Stimulated activated CD4-positive, alpha-beta T cell treated with anti-CD3 and anti-CD28 coated beads, Interleukin-2, amount 100 ng/mL, for 48 hours (primary cell): ENCODE measurements around the gene PSMD11.

Source experiments
- DNase-seq, 2 donors: peaks; one replicate each; pipeline ENCODE4 v3.0.0-alpha.2; 2020

The PSMD11 gene

DNA sequence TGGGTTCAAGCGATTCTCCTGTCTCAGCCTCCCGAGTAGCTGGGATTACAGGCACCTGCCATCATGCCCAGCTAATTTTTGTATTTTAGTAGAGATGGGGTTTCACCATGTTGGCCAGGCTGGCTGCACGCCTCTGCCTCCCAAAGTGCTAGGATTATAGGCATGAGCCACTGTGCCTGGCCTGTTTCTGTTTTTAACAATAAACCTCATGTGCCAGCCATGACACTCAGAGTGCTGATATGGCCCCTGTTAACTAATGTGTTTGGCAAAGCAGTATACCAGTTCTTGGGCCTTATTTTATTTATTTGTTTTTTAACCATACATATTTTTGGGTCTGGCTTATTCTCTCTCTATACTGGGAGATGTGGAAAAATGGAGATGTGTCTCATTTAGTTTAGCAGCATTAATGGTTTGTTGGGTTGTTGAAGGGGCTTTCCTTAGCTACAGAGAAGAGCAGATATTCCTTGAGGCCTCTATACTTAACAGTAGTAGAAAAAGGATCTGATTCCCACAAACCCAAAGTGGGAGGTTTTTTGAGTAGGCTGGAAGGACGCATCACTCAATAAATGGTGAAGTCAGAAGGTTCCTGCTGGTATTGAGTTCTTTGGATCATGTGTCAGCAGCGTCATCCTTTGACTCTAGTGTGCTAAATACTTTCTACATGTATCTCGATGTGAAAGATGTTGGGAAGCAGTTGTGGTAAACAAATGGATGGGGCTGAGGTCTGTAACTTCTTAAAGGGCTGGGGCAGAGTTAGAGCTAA is 26.3 kb downstream of the PSMD11 start:
- no peak for DNase-seq

DNA sequence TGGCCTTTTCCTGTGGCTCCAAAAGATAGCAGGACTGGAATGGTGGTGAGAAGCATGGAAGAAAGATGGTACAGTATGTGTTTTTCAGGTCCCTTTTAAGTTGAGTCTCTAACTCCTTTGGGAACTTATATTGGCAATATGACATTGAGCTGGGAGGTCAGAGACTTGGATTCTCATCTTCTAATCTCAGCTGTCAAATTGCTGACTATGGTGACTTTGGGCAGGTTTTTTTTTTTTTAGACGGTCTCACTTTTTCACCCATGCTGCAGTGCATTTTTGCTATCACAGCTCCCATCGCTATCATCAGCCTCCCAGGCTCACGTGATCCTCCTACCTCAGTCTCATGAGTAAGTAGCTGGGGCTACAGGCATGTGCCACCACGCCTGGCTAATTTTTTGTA is 27.3 kb downstream of the PSMD11 start:
- no peak for DNase-seq

DNA sequence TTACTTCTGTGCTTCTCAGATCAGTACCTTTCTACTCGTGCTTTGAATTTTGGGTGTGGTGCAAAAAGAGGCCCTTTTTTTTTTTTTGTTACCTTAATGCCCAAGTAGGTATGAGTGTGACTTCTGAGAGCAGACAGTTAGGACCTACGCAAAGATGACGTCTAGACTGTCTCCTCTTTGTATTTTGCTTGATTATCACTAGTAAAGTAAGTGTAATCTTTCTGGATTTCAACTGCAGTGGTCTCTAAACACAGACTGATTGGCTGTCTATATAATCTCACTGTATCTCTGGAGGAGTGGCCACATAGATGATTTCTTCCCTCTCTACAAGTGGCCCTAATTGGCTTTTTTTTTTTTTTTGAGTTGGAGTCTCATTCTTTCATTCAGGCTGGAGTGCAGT is 30.9 kb downstream of the PSMD11 start:
- no peak for DNase-seq

DNA sequence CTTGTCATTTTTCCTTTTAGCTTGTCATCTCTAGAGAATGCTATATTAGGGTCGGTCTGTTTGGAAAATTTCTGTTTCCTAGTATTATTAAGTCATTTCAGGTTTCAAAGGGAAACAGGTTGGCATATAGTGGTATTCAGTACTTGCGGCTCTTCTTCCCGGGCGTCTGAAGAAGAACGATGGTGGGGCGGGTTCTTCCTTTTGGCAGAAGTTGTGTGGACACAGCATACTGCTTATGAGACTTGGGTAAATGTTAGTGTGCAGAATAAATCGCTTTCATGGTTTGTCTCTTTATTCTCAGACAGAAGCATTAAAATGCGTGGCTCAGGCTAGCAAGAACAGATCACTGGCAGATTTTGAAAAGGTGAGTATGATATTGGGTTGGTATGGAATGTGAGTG is 32.9 kb downstream of the PSMD11 start:
- no peak for DNase-seq

DNA sequence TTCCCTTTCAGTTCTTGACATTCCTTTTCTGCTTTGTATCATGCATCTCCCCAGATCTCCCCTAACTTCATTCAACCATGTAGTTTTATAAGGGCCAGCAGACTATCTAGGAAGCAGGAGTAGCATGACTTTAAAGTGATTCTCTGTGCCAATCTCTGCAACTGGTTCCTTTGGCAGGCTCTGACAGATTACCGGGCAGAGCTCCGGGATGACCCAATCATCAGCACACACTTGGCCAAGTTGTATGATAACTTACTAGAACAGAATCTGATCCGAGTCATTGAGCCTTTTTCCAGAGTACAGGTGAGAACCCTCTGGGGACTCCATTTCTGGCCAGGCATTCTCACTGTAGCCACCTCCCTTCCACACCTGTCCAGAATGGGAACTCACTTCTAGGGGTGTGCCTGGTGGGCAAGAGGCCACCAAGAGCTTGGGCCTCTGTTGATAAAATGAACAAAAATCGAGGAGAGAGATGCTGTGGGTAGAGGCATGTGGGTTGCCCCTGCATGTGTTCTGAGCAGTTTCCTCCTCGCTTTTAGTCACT is 34.8 kb downstream of the PSMD11 start:
- no peak for DNase-seq

DNA sequence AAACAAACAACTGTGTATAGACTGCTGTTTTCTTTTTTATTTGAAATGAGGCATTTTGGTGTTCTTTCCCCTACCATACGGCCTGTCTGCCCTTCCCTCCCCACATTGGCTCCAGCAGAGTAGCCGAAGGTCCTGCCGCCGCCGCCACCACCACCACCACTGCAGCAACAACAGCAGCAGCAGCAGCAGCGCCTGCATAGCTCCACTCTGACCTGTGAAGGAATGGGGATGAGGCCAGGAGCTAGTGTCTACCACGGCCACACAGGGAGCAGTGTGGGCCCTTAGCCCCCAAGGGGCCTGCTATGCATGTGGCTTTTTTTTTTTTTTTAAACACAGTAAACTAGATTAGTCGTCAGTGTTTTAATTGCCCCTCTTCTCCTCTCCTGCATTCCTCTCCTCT is 36.9 kb downstream of the PSMD11 start:
- DNase-seq: no peak

DNA sequence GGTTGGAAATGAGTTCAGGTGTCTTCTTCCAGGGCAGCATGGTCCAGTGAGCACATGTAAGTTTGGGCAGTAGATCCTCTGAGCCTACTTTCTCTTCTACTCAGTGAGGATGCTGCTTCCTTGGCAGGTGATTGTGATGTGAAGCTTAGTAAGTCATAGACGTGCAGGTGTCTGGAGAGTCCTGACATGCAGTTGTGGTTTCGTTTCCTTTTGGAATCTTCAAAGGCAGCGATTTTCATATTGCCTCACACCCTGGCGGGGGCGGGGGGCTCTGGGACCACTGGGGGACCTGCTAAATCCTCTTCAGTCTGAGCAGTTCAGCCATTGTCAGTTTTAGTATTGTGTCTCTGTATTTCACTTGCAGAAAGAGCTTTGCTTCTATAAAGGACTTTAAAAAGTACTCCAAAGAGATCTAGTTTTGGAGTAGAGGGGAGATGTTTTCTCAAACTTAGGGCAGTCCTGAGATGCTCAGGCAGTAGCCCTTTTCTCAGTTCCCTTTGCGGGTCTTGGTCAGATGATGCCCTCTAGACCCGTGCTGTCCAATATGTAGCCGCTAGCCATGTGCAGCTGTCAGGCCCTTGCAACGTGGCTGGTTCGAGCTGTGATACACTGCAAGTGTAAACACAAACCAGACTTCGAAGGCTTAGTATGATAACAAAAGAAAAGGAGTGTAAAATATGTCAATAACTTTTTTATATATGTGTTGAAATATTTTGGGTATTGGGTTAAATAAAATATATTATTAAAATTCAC is 38.4 kb downstream of the PSMD11 start:
- DNase-seq: no peak

DNA sequence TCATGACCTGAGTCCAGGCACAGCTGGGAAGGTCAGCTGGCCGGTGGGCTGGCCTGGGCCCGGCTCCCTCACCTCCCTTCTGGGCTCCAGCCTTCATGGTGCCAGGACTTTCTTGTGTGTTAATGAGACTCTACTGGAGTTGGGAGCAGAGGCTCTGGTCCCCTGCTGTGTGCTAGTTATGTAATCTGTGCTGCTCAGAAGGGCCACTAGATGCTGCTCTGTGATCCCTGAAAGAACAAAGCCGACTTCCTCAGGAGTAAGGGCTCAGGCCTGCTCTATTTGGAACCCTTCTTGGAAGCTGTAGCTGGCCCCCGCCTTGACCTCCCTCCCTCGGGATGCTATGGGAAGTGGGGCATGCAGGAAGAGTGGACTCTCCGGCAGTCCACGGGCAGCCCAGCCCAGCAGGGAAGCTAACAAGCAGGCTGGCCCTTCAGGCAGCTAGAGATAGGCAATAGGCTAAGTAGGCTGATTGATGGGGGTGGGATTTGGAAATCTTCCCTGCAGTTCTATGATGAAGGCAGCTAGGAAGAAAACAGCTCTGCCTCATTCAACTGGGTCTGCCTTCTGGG is 39.2 kb downstream of the PSMD11 start:
- no peak for DNase-seq

DNA sequence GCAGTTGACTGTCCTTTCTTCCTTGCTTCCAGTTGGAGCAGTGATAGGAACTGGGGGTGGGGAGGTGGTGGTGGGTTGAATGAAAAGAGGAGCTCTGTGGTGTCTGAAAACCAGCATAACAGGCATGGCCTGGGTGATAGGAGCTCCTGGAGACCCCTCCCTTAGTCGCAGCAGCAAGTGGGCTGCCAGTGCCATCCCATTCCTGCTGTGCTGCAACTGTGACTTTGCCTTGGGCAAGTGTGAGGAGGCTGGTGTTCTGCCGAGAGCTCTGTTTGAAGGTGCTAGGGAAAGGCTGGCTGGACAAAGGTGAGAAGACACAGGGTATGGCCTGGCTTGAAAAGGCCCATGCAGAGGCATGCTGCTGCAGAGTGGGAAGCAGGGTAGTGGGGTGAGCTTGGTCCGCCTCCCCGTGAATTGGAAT is 39.7 kb downstream of the PSMD11 start:
- no peak for DNase-seq

DNA sequence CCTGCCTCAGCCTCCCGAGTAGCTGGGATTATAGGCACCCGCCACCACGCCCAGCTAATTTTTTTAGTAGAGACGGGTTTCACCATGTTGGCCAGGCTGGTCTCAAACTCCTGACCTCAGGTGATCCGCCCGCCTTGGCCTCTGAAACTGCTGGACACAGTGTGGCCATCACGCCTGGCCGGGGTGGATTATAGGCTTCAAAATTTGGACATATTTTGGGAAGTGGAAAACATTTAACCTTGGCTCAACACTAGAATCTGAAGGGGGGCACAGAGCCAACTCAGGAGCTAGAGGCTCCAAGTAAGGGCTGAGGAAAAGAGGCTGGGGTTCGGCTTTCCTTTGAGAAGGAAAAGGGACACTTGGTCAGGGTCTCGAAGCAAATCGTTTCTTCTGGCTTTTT is 40.3 kb downstream of the PSMD11 start:
- no peak for DNase-seq

DNA sequence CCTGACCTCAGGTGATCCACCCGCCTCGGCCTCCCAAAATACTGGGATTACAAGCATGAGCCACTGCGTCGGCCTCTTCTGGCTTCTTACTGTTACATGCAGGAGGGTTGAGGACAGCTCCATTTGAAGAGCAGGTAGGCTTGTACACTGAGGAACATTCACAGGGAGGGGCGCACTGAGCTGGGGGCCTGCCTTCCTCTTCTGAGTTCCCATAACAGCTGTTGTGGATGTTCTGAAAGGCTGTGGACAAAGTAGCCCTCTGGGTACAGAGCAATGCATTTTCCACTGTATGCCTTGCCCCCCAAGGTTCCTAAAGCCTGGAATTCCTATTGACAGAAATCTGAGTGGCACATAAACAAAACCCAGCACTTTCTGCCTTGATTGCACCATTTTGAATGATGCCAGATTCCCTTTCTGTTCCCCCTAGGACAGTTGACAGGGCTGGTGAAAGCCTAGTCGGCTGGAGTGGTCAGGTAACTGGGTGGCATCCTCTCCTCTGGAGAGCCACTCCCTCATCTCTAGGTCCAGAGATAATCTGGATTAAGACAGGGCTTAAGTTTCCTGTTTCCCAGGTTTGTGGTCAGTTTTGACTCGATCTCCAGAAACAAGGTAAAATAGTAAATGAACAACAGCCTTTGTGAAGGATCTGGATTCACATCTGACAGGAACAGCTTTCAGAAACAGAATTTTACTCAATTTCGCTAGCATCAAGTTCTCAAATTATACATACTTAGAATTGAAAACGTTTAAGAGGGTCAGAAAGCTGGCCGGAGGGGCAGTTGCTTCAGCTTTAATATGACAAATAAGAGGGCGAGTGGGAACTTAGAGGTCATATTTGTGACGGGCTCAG is 41.2 kb downstream of the PSMD11 start:
- DNase-seq: no peak

DNA sequence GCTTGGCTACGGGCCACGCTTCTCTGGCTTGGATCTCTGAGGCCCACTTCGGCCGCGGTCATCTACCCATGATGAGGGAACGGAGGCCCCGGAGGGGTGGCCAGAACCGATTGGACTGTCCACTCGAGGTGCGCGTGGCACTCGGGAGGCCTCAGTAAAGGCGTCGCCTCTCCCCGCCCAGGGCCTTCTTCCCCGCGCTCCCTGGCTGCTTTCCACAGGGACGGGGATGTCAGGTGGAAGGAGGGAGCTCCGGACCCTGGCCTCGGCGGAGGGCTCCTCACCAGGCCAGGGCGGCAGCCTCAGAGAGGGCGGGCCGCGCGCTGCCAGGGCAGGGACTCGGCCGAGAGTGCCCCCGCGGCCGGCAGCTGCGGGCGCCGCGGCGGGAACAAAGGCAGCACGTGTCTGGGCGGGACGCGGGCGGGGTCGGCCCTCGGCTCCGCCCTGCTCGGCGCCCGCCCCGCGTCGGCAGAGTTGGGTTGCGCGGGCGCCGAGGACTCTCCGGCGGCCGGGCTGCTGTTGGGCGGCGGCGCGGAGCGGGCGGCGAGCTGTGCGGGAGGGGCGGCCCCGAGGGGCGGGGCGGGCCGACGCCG is 41.9 kb downstream of the PSMD11 start:
- peak; percentile 56 to 64 for DNase-seq

DNA sequence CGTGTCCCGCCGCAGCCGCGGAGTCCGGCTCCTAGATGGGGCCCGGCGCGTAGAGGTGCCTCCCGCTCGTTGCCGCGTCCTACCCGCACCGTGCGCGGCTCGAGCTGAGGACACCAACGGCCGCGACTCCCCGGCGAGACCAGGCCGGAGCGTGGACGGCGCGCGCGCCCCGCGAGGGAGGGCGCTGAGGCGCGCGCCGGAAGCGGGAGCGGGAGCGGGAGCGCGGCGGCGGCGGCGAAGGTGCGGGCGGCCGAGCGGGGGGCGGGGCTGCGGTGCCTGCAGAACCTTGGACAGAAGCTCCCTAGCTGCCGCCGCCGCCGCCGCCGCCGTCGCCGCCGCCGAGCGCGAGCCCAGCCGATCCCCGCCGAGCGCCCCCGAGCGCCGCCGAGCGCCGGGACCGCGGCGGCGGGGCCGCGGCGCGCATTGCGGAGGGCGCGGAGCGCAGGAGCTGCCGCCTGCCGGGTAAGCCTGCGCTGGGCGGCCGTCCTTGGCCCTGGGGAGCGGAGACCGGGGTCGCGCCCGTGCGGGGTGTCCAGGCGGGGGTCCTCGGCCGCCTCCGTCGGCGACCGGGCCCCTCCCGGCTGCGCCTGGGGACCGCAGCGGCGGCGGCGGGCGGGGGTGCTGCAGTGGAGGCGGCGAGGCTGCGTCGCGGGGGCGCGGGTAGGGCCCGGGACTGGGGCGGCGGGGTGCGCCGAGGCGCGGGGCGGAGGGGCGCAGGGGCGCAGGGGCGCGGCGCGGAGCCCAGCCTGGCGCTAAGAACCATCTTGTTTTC is 42.6 kb downstream of the PSMD11 start, which contains the start of gene CDK5R1:
Gene CDK5R1 (plus strand): TSS at position 293 of the 772 bp plus-strand sequence. CDS start 628 bp downstream, outside the sequence.
- DNase-seq: peak; percentile 53 to 71

DNA sequence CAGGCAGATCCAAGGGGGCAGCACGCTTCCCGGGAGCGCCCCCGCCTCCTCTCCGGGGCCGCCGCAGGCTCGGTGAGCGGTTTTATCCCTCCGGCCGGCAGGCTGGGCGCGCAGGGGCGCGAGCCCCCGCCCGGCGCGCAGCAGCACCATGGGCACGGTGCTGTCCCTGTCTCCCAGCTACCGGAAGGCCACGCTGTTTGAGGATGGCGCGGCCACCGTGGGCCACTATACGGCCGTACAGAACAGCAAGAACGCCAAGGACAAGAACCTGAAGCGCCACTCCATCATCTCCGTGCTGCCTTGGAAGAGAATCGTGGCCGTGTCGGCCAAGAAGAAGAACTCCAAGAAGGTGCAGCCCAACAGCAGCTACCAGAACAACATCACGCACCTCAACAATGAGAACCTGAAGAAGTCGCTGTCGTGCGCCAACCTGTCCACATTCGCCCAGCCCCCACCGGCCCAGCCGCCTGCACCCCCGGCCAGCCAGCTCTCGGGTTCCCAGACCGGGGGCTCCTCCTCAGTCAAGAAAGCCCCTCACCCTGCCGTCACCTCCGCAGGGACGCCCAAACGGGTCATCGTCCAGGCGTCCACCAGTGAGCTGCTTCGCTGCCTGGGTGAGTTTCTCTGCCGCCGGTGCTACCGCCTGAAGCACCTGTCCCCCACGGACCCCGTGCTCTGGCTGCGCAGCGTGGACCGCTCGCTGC is 43.3 kb downstream of the PSMD11 start:
- DNase-seq: peak in 1 of 2 donors; percentile 24

DNA sequence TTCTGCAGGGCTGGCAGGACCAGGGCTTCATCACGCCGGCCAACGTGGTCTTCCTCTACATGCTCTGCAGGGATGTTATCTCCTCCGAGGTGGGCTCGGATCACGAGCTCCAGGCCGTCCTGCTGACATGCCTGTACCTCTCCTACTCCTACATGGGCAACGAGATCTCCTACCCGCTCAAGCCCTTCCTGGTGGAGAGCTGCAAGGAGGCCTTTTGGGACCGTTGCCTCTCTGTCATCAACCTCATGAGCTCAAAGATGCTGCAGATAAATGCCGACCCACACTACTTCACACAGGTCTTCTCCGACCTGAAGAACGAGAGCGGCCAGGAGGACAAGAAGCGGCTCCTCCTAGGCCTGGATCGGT is 43.9 kb downstream of the PSMD11 start:
- DNase-seq: no peak

DNA sequence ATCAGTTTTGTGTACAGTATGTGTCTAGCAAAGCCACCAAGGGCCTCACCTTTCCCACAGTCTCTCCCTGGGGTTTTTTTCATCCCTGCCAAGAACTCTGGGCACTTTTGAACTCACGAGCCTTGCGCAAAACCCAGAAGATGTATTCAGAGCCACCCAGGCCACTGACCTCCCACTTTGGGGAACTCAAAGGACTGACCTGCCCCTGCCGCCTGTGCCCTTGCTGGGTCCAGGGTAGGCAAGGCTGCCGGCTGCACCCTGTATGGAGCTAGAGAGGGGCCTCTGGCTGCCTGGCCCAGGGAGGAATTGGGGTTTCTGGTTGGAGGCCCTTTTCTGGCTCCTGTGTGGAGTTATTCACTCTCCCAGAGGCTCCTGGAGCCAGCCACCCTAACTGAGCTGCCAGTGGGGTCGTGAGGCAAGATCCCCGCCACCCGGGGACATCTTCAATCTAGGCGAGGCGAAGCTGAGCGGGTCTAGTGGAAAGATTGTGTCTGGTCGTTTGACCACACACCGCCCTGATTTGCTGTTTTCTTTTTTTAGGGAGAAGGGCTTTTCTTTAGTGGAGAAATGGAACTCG is 44.4 kb downstream of the PSMD11 start:
- DNase-seq: no peak

DNA sequence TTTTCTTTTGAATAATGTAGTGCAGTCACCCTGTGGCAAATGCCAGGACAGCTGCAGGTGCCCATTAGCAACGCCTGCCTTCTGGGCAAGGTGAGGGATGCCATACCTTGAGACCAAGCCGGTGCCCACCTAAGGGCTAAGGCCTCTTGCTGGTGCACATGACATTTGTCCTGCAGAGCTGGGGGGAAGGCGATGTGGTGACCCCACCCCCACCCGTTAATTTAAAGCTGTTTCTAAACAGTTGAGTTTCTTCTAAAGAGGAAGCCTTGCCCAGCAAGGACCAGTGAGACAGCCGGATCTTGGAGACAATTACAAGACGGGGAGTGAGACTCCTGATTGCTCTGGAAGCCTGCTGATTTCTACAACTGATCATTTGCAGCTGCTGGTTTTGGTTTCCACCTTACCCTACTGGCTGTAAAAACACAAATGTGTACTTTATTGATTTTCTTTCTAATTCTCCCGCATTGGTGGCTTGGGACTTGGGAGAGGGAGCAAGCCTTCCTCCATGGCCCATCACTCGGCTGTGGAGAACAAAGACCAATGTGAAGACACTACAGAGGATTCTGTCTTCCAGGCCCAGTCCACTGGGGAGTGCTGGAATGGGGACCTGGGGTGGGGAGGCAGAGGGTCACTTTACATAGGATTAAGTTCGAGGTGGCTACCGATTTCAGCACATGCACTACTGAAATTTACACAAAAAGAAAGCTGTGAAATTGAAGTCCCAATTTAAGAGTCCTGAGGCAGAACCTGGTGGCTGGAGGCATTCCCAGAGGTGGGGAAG is 45.2 kb downstream of the PSMD11 start:
- no peak for DNase-seq

DNA sequence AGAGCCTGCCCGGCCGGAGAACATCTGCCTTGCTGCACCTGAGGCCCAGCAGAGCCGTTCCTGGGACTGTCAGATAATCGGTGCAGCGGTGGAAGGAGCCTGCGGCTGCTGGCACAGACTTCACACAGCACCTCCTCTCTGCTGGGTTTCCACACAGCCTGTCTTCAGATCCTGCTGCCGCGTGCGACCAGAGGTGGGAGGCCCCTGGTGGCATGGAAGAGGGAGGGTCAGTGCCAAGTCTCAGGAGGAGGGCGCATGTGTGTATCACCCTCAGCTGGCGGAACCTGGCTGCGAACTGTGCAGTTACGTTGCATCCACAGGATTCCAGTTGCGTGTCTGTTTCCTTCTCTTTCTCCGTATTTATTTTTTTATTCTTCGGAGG is 45.8 kb downstream of the PSMD11 start:
- DNase-seq: no peak

DNA sequence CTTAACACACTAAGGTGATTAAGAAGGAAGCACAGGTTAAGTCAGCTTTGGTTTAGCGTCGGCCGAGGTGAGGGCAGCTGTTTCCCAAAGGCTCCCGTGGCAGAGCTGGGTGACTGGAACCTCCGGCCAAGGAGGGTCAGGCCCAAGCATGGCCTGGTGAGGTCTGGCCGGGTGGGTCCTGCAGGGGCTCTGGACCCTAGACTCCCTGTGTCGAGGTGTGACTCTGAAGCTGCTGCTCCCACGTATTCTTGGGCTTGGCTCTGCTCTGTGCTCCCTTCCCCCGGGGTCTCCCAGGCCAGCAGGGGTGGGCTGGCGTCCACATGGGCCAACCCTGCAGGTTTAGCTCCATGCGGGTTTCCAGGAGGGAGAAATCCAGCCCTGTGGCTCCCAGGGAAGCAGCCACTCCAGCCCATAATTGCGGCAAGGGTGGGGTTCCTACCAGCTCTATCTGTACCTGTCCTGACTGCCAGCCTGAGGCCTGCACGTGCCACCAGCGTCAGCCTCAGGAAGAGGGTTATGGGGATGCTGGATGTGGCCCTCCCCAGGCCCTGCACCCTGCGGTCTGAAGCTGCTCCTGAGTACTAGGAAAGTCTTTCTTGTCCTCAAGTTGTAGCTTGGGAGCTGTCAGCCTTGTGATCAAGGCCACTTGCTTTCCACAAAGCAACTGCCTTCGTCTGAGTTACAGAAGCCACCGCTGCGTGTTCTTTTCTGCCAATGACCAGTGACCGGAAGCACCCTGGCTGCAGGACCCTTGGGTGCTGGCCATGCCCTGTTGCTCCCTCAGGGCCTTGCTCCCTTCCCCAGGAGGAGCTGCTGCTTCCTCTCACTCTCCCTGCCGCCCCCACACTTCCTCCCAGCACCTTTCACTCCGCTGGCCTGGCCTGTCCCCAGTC is 47.3 kb downstream of the PSMD11 start:
- DNase-seq: no peak
